Stomach (tissue), 9 donors: ENCODE measurements around the gene PLXNA2. TPM values are rescaled to one million over a fixed set of nuclear protein-coding genes. Genes with fewer than 3 reads are reported as not detected.
A peak's percentile ranks its signal among the peaks of the same experiment; 100 is the strongest.

ENCODE experiments used
- DNase-seq, 2 donors: peaks; one replicate each; pipeline versions ENCODE4 v3.0.0 to v3.0.0-alpha.2; 2013 to 2019
- H3K27ac ChIP-seq, 5 donors: fragments of 200-600 bp in 4 of 5; sonication (generic) in 4 of 5; one replicate each; pipeline ENCODE4 v1.5.1; 2013 to 2019; ENCODE audit warnings: mild to moderate bottlenecking in 1 of 5, moderate library complexity in 1 of 5
- H3K27me3 ChIP-seq, 3 donors: fragments of 200-600 bp; sonication (generic); one replicate each; pipeline ENCODE4 v1.5.1; 2017 to 2019; ENCODE audit warnings: mixed run types in 1 of 3
- H3K36me3 ChIP-seq, 4 donors: fragments of 200-600 bp; sonication (generic); 1 replicate in 3 of 4; 2 replicates in 1 of 4; pipeline ENCODE4 v1.5.1; 2016 to 2019
- H3K4me1 ChIP-seq, 4 donors: fragments of 200-600 bp; sonication (generic); one replicate each; pipeline ENCODE4 v1.5.1; 2016 to 2019
- H3K4me3 ChIP-seq, 4 donors: fragments of 200-600 bp; sonication (generic) in 3 of 4; one replicate each; pipeline ENCODE4 v1.5.1; 2016 to 2019; ENCODE audit warnings: mild to moderate bottlenecking in 1 of 4
- H3K9me3 ChIP-seq, 4 donors: fragments of 200-600 bp; sonication (generic); one replicate each; pipeline ENCODE4 v1.5.1; 2016 to 2019
- CTCF ChIP-seq, 7 experiments: fragments of 450-650 bp in 4 of 7; fragments of 200-600 bp in 3 of 7; sonication (generic) in 3 of 7; IDR thresholded peaks; one replicate each; pipeline ENCODE4 v1.5.1; 2016 to 2019; ENCODE audit warnings: antibody characterized with exemption in 7 of 7, control low read depth in 2 of 7, mild to moderate bottlenecking in 1 of 7
- EP300 ChIP-seq: sonication (generic); formaldehyde crosslinking; IDR thresholded peaks from one replicate; pipeline ENCODE4 v1.6.1; 2017; ENCODE audit warnings: antibody characterized with exemption
- POLR2A ChIP-seq, 4 donors: fragments of 450-650 bp; IDR thresholded peaks; one replicate each; pipeline ENCODE4 v1.6.1; 2016; ENCODE audit warnings: antibody characterized with exemption in 4 of 4, control low read depth in 2 of 4, mild to moderate bottlenecking in 1 of 4, moderate library complexity in 1 of 4
- POLR2AphosphoS5 ChIP-seq, 3 donors: sonication (generic); formaldehyde crosslinking; IDR thresholded peaks; one replicate each; pipeline ENCODE4 v1.6.1; 2016; ENCODE audit warnings: antibody characterized with exemption in 3 of 3
- WGBS, 5 donors: extraction: QIAGEN DNeasy Blood & Tissue Kit in 3 of 5; methylation state at CpG; one replicate each; pipeline versions ENCODE4 v1.1.5 to v1.1.7; 2013 to 2018; 5-methylcytosine and 5-hydroxymethylcytosine counted together
- intact Hi-C: fragments of 100-400 bp; cut with DNase I; formaldehyde crosslinking; loops from one replicate; pipeline ENCODE4 v1.15.1; 2023; ENCODE audit warnings: low total_unique reads
- polyA plus RNA-seq, 3 donors: library from polyadenylated mRNA; stranded (reverse); fragments of 200-250 nt; gene quantifications; one replicate each; pipeline ENCODE4 v1.2.3, GENCODE V29; 2013
- total RNA-seq, 5 donors: library from RNA; depleted of rRNA; stranded (reverse); fragments of >200 nt; gene quantifications; one replicate each; pipeline versions ENCODE4 v1.1.0 to v1.2.3, GENCODE V29; 2014 to 2016
- donor health status: healthy with polysubstance abuse.
- donor health status: Bipolar disorder and iron deficiency.
- donor health status: healthy.

Gene PLXNA2
- total and polyA plus RNA-seq, 8 donors = 2.7 to 185 (median 28.7) TPM

- 33 to 55% (median 49%) methylated on average over 2 of the region's 2 CpGs for WGBS, 5 donors
- intact Hi-C loops = loop anchor here (10.0 kb wide), 1 partner anchor 109 kb away; the partner anchor contains the start of gene PLXNA2
Measured at GRCh38 chr1:208135354-208135753, 108.8 kb downstream of the PLXNA2 start.

GRCh38 chr1:208134491-208134890 lies 109.7 kb downstream of the PLXNA2 start:
- no peaks in the 10 kb centered on the region for H3K27me3 ChIP-seq

More at GRCh38 chr1:208135354-208135753, 108.8 kb downstream of the PLXNA2 start:
- H3K27ac ChIP-seq = peak overlapping the region in 1 of 5 donors; percentile 31
- no peak for DNase-seq
- H3K9me3 ChIP-seq = no peaks in the 10 kb centered on the region
- TF ChIP-seq POLR2A (IDR thresholded peaks at IDR 0.05) (no peak), CTCF (IDR thresholded peaks at IDR 0.05) (no peak), POLR2AphosphoS5 (IDR thresholded peaks at IDR 0.05) (no peak), EP300 (no peak)
- peaks cover 0 to 21% (median 12%) of the 10 kb centered on the region in 4 donors for H3K36me3 ChIP-seq
- no peaks in the 10 kb centered on the region for H3K27me3 ChIP-seq
- no peak overlapping the region for H3K4me3 ChIP-seq
- peaks cover 17 to 68% (median 36%) of the 10 kb centered on the region in 4 donors for H3K4me1 ChIP-seq

GRCh38 chr1:208133355-208133754 lies 110.8 kb downstream of the PLXNA2 start:
- WGBS, 5 donors = 90 to 98% (median 95%) methylated on average over 2 of the region's 2 CpGs
- TF ChIP-seq EP300 (no peak), CTCF (IDR thresholded peaks at IDR 0.05) (no peak), POLR2A (IDR thresholded peaks at IDR 0.05) (no peak), POLR2AphosphoS5 (IDR thresholded peaks at IDR 0.05) (no peak)
- H3K4me1 ChIP-seq = peaks cover 17 to 58% (median 36%) of the 10 kb centered on the region in 4 donors
- peaks cover 0 to 5% (median 1%) of the 10 kb centered on the region in 4 donors for H3K36me3 ChIP-seq
- no peaks in the 10 kb centered on the region for H3K9me3 ChIP-seq
- no peak overlapping the region for H3K4me3 ChIP-seq
- no peaks in the 10 kb centered on the region for H3K27me3 ChIP-seq
- intact Hi-C loops = loop anchor here (10.0 kb wide), 1 partner anchor 111 kb away; the partner anchor contains the start of gene PLXNA2
- DNase-seq = no peak
- no peak overlapping the region for H3K27ac ChIP-seq

More at GRCh38 chr1:208134491-208134890, 109.7 kb downstream of the PLXNA2 start:
- DNase-seq = no peak
- peaks cover 17 to 59% (median 36%) of the 10 kb centered on the region in 4 donors for H3K4me1 ChIP-seq
- 29 to 52% (median 34%) methylated on average over 5 of the region's 5 CpGs for WGBS, 5 donors
- no peak overlapping the region for H3K4me3 ChIP-seq
- intact Hi-C loops = loop anchor here (10.0 kb wide), 1 partner anchor 110 kb away; the partner anchor contains the start of gene PLXNA2
- no peaks in the 10 kb centered on the region for H3K9me3 ChIP-seq
- peak overlapping the region in 4 of 5 donors; percentile 26 to 49 (median 38) for H3K27ac ChIP-seq
- no peak for TF ChIP-seq EP300
- no peak for TF ChIP-seq POLR2AphosphoS5 (IDR thresholded peaks at IDR 0.05)
- TF ChIP-seq CTCF (IDR thresholded peaks at IDR 0.05) = no peak
- no peak for TF ChIP-seq POLR2A (IDR thresholded peaks at IDR 0.05)
- peaks cover 0 to 12% (median 7%) of the 10 kb centered on the region in 4 donors for H3K36me3 ChIP-seq

GRCh38 chr1:208132287-208132882 lies 111.8 kb downstream of the PLXNA2 start:
- WGBS, 5 donors = 24 to 41% (median 37%) methylated on average over 4 of the region's 4 CpGs
- TF ChIP-seq CTCF (IDR thresholded peaks at IDR 0.05) = peak in 6 of 7 experiments; percentile 62 to 89 (median 84)
- TF ChIP-seq POLR2AphosphoS5 (IDR thresholded peaks at IDR 0.05) = peak in 1 of 3 donors; percentile 57
- TF ChIP-seq EP300 = no peak
- no peak for TF ChIP-seq POLR2A (IDR thresholded peaks at IDR 0.05)
- H3K9me3 ChIP-seq = no peaks in the 10 kb centered on the region
- peak; percentile 91 to 92 for DNase-seq
- no peaks in the 10 kb centered on the region for H3K27me3 ChIP-seq
- no peaks in the 10 kb centered on the region for H3K36me3 ChIP-seq
- peak overlapping the region in 4 of 5 donors; percentile 21 to 68 (median 46) for H3K27ac ChIP-seq
- intact Hi-C loops = loop anchor here (10.0 kb wide), 1 partner anchor 112 kb away; the partner anchor contains the start of gene PLXNA2
- no peak overlapping the region for H3K4me3 ChIP-seq
- peaks cover 17 to 58% (median 40%) of the 10 kb centered on the region in 4 donors for H3K4me1 ChIP-seq
